Measurements from ENCODE around the gene LLPH.
"Not testable (repeated sequence)": the region's sequence is repeated elsewhere in the genome, so short reads cannot be mapped to it uniquely, and the experiment has no call there.

LLPH gene

GRCh38 chr12:66130267-66131066 lies at the start of gene LLPH:
Gene LLPH (minus strand): TSS chr12:66130750. CDS start chr12:66129106, 1,644 bp downstream.
- peak; percentile 17 to 89 (median 72) for DNase-seq

DNA sequence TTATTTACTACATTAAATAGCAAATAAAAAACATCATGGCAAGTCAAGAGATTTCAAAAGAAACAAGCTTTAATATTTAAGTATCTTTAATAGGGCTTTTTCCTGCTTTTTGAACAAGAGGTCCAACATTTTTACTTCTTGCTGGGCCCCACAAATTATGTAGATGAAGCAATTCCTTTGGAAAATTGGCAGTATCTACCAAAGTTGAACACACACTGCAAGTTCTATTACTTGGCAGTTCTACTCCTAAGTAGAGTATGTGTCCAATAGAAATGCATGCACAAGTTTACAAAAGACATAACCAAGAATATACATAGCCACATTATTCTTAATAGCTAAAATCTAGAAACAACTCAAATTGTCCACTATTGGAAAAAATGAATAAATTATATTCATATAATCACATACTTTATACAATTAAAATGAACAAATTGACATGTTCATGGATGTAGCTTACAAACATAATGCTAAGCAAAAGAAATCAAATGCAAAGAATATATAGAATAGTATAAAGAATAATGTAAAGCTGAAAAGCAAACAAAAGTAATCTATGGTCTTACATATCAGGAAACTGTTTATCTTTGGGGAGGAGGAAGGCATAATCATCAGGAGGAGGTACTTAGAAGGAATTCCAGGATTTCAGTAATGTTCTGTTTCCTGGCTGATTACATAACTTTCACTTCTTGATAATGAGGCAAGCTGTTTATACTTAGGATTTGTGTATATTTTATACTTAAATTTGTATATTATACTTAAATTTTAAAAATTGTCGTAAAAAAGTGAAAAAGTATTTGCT lies 45.8 kb upstream of the LLPH start:
- DNase-seq: no peak

- not testable (repeated sequence) for DNase-seq
Measured at GRCh38 chr12:66174391-66175325, 44.1 kb upstream of the LLPH start.

DNA sequence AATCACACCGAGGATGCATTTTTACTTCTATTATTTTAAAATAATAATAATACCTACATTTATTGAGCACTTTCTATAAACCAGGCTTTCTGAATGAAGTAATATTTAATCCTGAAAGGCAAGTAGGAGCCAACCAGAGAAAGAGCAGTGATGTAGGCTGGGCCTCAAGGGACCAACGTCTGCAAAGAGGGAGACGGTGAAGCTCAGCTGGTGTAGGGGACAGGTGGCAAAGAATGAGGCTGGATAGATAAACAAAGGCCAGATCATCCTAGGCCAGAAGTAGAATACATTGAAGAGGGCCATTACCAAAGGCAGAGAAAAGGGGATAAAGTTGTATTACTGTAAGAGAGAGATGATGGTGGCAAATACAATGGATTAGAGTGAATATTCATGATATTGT lies 40.1 kb upstream of the LLPH start:
- DNase-seq: no peak

- peak; percentile 31 to 96 (median 84) for DNase-seq
Measured at GRCh38 chr12:66169221-66170170, 38.9 kb upstream of the LLPH start, which contains the start of gene TMBIM4. Gene TMBIM4 (minus strand): TSS chr12:66169996. CDS start chr12:66169951, 45 bp downstream.

DNA sequence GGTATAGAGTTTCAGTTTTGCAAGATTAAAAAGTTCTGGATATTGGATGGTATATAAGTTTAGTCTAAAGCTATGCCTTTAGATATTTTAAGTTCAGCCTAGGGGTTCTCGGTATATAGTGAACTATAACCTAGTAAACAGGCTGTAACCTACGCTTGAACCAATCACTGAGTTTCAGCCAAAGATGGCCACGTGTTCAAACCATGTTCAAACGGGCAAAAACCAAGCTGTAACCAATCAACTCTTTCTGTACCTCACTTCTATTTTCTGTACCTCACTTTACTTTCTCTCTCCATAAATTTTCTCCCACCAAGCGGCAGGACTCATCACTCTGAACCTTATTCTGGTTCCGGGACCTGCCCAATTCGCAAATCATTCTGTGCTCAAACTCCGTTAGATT lies 37.9 kb upstream of the LLPH start:
- no peak for DNase-seq

- DNase-seq: no peak
Measured at GRCh38 chr12:66166561-66166960, 36.0 kb upstream of the LLPH start.

DNA sequence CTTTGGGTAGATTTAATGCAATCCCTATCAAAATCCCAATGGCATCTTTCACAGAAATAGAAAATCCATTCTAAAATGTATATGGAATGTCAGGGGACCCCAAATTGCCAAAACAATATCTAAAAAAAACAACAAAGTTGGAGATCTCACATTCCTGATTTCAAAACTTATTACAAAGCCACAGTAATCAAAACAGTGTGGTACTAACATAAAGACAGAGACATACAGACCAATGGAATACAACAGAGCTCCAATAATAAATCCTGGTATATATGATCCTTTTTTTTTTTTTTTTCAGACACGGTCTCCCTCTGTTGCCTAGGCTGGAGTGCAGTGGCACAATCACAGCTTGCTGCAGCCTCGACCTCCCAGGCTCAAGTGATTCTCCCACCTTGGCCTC lies 34.6 kb upstream of the LLPH start:
- no peak for DNase-seq

- no peak for DNase-seq
Measured at GRCh38 chr12:66164349-66164821, 33.8 kb upstream of the LLPH start.

DNA sequence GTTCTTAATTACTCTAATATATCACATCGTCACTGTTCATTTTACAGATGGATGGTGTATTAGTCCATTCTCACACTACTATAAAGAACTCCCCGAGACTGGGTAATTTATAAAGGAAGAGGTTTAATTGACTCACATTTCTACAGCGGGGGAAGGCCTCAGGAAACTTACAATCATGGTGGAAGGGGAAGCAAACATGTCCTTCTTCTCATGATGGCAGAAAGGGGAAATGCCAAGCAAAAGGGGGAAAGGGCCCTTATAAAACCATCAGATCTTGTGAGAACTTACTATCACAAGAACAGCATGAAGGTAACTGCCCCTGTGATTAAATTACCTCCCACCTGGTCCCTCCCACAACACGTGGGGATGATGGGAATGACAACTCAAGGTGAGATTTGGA lies 32.7 kb upstream of the LLPH start:
- DNase-seq: no peak

GRCh38 chr12:66162701-66163100 lies 32.2 kb upstream of the LLPH start:
- no peak for DNase-seq

DNA sequence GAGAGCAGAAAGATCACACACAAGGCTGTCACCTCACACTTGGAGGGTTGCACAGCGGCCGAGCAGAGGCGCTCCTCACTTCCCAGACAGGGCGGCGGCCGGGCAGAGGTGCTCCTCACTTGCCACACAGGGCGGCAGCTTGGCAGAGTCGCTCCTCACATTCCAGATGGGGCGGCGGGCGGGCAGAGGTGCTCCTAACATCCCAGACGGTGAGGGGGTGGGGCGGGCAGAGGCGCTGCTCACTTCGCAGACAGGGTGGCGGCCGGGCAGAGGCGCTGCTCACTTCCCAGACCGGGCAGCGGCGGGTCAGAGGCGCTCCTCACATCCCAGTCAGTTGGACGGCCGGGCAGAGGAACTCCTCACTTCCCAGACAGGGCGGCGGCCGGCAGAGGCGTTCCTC lies 30.2 kb upstream of the LLPH start:
- DNase-seq: no peak

DNA sequence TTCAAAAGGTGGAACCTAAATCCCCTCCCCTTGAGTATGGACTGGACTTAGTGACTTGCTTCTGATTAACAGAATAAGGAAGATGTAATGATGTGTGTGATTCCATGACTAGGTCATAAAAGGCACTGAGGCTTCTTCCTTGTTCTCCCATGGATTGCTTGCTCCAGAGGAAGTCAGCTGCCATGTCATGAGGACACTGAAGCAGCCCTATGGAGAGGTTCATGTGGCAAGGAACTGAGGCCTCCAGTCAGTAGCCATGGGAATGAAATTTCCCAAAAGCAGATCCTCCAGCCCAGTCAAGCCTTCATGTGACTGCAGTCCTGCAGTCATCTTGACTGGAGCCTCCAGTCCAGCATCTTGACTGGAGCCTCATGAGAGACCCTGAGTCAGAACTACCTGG lies 28.6 kb upstream of the LLPH start:
- no peak for DNase-seq

GRCh38 chr12:66156654-66157053 lies 26.1 kb upstream of the LLPH start:
- no peak for DNase-seq

DNA sequence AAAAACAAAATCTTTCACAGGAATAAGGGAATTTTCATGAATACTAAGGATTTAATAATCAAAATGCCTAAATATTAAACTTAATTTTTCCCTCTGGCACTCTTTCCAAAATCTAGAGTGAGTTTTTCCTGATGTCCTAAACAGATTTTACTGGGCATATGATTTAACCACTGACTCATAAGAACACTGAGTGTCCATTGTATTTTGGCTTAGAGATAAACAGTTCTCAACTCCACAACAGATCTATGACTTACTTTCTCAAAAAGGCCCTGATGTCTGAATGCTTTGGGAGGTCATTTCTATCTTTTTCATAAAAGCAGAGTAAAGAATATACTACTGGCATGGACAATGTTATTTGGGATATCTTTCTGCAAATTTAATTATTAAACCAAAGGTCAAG lies 24.2 kb upstream of the LLPH start:
- DNase-seq: no peak

- DNase-seq: no peak
Measured at GRCh38 chr12:66152732-66153131, 22.2 kb upstream of the LLPH start.

GRCh38 chr12:66149702-66150398 lies 19.3 kb upstream of the LLPH start:
- no peak for DNase-seq

DNA sequence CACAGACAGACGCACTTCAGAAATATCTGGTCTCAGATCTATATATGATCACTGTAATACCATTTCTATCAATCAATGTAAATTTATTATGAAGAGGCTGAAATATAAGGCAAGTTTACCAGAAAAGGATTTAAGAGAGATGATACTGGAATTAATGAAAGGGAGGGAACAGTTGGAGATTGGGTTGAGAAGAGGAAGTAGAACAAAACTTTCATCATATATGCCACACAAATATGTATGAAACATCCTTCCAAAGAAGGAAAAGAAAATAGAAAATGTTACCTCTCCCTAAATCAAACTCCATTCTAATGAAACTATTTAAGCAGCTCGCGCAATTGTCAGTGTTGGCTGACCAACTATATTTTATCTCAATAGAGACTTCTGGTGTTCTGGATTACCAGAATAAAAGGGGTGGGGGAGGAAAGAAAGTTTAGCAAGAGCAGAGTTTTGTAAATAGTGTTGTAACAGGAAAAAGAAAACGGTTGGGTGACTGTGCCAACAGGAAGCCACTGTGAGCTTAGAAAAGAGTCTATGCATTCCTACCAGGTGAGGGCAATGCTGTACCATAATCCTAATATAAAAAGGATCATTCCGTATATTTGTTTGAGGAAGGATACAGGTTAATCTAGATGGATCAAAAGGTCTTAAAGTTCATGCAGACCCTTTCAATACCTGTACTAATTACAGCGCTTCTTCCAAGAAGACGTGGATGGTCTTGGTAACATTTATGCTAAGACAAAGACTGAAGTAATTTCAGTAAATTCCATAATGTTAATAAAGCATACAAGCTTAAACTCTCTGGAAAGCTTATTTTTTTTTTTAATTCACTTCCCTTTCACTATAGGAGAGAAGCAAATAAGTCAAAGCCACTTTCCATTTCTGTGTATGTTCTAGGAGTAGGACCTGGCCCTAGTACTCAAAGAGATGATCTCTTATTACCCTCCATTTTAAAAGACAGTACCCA lies 14.5 kb upstream of the LLPH start:
- peak in 1 of 56 donors; percentile 17 for DNase-seq

All from amygdala (tissue), 56 donors.